ENCODE measurements around the gene NDUFV3. TPM values are rescaled to one million over a fixed set of nuclear protein-coding genes. Genes with fewer than 3 reads are reported as not detected.
"Not testable (repeated sequence)": the region's sequence is repeated elsewhere in the genome, so short reads cannot be mapped to it uniquely, and the experiment has no call there.

NDUFV3 gene
- total and polyA plus RNA-seq, 8 donors, result 36.6 to 50.3 (median 42.9) TPM

DNA sequence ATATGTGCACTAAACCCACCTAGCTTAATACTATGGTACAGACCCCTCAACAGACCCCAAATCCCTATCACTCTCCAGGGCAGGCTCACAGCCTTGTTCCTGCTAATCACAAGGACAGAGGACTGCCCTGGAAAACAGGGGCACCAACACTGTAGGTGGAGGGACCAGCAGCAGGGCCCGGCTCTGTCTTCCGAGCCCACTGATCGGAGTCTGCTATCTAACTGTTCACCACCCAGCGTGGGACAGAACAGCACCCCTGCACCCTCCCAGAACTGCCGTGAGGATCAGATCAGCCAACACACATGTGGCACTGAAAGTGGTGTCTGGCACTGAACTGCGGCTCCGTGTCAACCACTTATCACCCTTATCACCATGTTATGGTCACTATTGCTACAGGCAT is 20.0 kb upstream of the NDUFV3 start:
- no peak for DNase-seq
- Histone ChIP-seq H3K4me3 (no peak overlapping the region), H3K9me3 (no peaks in the 10 kb centered on the region), H3K27ac (no peak overlapping the region), H3K27me3 (no peaks in the 10 kb centered on the region), H3K4me1 (peaks cover 1 to 9% of the 10 kb centered on the region in 2 donors), H3K36me3 (peaks cover 0 to 86% of the 10 kb centered on the region in 2 donors)
- ATAC-seq, result no peak
- intact Hi-C loops (cut with DNase I), result no loop called here
- TF ChIP-seq, protein P1, sequence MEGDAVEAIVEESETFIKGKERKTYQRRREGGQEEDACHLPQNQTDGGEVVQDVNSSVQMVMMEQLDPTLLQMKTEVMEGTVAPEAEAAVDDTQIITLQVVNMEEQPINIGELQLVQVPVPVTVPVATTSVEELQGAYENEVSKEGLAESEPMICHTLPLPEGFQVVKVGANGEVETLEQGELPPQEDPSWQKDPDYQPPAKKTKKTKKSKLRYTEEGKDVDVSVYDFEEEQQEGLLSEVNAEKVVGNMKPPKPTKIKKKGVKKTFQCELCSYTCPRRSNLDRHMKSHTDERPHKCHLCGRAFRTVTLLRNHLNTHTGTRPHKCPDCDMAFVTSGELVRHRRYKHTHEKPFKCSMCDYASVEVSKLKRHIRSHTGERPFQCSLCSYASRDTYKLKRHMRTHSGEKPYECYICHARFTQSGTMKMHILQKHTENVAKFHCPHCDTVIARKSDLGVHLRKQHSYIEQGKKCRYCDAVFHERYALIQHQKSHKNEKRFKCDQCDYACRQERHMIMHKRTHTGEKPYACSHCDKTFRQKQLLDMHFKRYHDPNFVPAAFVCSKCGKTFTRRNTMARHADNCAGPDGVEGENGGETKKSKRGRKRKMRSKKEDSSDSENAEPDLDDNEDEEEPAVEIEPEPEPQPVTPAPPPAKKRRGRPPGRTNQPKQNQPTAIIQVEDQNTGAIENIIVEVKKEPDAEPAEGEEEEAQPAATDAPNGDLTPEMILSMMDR (IDR thresholded peaks at IDR 0.05), result no peak

GRCh38 chr21:42875811-42876210 is 17.3 kb upstream of the NDUFV3 start:
- intact Hi-C loops (cut with DNase I); DNase-seq; H3K4me3 ChIP-seq; ATAC-seq; H3K9me3 ChIP-seq; H3K27ac ChIP-seq; H3K27me3 ChIP-seq: not testable (repeated sequence)
- Histone ChIP-seq H3K4me1 (peaks cover 13 to 24% of the 10 kb centered on the region in 2 donors), H3K36me3 (peaks cover 0 to 59% of the 10 kb centered on the region in 2 donors)

GRCh38 chr21:42878678-42878992 is 14.5 kb upstream of the NDUFV3 start:
- no peak for DNase-seq
- Histone ChIP-seq H3K27ac (peak overlapping the region in 1 of 2 donors; percentile 91), H3K9me3 (no peaks in the 10 kb centered on the region), H3K36me3 (peaks cover 0 to 31% of the 10 kb centered on the region in 2 donors), H3K4me3 (peak overlapping the region; percentile 91 to 99), H3K4me1 (peaks cover 13 to 24% of the 10 kb centered on the region in 2 donors), H3K27me3 (no peaks in the 10 kb centered on the region)
- intact Hi-C loops (cut with DNase I), result no loop called here
- TF ChIP-seq, protein P1 (IDR thresholded peaks at IDR 0.05), result no peak
- peak; percentile 43 for ATAC-seq

DNA sequence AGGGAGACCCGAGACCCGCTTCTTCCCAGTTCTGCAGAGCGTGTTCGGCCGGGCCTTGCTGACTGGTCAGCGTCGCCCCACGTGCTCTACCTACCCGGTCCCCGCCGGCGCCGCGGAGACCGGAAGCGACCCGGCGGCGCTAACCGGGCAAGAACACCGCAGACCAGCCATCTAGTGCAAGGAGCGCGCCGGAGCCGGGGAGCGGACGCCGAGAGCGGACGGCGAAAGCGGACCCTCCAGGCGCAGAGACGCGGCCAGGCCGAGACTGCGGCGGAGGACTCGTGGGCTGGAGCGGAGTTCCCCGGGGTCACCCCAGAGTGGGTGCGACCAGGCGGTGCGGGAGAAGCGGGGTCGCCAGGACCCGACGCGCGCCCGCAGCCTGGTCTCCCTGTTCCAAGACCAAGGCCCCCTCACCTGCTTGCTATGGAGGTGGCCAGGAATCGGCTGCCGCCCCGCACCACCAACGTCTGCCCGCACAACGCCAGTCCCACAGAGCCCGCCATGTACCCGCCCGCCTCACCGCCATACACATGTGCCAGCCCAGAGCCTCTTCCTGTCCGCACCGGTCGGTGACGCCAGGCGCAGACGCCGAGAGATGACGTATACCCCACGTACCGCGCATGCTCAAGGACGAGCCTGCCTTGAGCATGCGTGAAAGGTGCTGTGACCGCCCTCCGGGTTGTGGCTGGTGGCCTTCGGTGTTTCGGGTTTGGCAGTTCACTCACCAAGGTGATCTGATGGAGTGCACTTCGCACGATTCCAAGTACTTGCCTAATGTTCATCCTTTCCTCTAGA is 13.9 kb upstream of the NDUFV3 start, which contains the start of gene WDR4:
TSS of gene WDR4 (minus strand) at position 547 of the 795 bp plus-strand sequence. CDS start at position 503, 44 bp downstream.
- H3K27me3 ChIP-seq, result no peaks in the 10 kb centered on the region
- H3K4me1 ChIP-seq, result peaks cover 13 to 24% of the 10 kb centered on the region in 2 donors
- ATAC-seq, result peak; percentile 98
- no peaks in the 10 kb centered on the region for H3K9me3 ChIP-seq
- peak; percentile 96 to 99 (median 98) for DNase-seq
- peak within 1 kb of the TSS; percentile 91 to 99 for H3K4me3 ChIP-seq
- intact Hi-C loops (cut with DNase I), result no loop called here
- TF ChIP-seq, protein P1 (IDR thresholded peaks at IDR 0.05), result no peak
- peaks cover 0 to 25% of the 10 kb centered on the region in 2 donors for H3K36me3 ChIP-seq
- peak within 1 kb of the TSS; percentile 70 to 91 for H3K27ac ChIP-seq

- no peak overlapping the region for H3K27ac ChIP-seq
- intact Hi-C loops (cut with DNase I), result no loop called here
- H3K27me3 ChIP-seq, result no peaks in the 10 kb centered on the region
- TF ChIP-seq, protein P1 (IDR thresholded peaks at IDR 0.05), result no peak
- H3K36me3 ChIP-seq, result peaks cover 0 to 13% of the 10 kb centered on the region in 2 donors
- H3K4me1 ChIP-seq, result peaks cover 13 to 24% of the 10 kb centered on the region in 2 donors
- H3K4me3 ChIP-seq, result peak overlapping the region; percentile 91 to 99
- no peaks in the 10 kb centered on the region for H3K9me3 ChIP-seq
- ATAC-seq, result no peak
- no peak for DNase-seq
Measured at GRCh38 chr21:42880352-42880751, 12.8 kb upstream of the NDUFV3 start.

Measured in left lung (tissue), 10 donors.